ENCODE data around the gene SBSN.

Gene SBSN

DNA sequence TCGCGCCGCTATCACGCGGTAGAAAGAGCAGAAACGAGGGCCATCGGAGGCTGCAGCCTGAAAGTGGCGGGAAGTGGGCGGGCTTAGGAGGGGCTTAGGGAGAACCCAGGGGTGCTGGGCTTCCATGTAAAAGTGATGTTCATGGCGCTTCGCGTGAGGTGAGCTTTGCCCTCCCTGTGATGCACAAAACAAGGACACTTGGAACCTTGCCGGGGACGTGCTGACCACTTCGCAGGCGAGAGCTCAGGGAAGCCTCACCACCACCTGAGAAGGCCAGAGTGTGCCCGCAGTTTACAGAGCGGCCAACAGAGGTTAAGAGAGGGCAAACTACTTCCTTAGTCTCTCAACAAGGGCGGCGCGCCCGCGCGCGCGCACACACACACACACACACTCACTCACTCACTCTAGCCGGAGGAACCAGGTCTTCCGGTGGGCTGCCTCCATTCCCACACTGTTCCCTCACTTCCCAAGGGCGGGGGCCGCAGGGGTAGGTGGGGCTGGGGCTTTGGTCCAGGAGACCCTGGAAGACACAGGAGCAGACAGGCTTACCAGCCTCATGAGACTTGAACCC lies 5.8 kb upstream of the SBSN start:
- no peak for DNase-seq (ENCODE audit: low spot score)

DNA sequence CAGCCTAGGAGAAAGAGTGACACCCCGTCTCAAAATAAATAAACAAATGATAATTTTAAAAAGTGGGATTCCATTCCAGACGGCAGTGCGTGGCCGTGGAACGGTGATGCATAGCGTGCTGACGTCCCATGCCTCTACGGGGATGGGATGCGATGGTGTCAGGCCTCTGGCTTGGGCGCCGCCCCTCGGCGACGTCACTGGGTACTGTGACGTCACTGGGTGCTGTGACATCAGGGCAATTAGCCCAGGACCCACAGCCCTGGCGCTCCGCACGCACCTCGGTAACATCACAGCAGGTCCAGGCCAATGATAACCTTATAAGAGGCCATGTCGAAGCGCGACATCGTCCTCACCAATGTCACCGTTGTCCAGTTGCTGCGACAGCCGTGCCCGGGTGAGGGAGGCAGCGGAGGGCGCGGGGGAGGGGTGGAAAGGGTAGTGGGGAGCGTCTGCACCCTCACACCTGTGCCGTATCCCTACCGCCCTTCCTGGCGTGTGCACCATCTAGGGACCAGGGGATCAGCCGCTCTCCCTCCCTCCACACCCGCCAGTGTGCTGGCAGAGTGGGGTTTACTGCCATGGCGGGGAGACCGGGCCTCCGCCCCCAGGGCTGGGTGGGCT lies 5.2 kb upstream of the SBSN start, which contains the start of gene GAPDHS:
GAPDHS (plus strand) TSS at position 256 of the 621 bp plus-strand sequence; CDS start at position 328, 72 bp downstream.
- no peak for DNase-seq (ENCODE audit: low spot score)

DNA sequence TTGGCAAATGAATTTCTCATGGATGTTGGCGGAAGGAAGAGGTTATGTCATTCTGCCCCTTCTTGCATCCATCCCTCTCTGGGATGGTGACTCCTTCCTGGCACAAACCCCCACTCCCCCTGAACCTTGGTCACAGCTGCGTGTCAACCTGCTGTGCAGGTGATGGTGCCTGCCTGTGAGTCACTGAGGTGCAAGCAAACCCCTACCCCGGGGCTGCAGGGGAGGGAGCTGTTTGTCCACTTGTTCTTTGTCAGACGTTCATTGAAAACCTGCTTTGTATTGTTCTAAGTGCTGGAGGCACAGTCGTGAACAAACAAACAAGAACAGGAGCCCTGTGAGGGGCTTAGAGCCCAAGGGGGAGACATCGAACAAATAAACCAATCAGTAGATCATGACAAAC lies 3.2 kb upstream of the SBSN start:
- DNase-seq (ENCODE audit: low spot score), result no peak

DNA sequence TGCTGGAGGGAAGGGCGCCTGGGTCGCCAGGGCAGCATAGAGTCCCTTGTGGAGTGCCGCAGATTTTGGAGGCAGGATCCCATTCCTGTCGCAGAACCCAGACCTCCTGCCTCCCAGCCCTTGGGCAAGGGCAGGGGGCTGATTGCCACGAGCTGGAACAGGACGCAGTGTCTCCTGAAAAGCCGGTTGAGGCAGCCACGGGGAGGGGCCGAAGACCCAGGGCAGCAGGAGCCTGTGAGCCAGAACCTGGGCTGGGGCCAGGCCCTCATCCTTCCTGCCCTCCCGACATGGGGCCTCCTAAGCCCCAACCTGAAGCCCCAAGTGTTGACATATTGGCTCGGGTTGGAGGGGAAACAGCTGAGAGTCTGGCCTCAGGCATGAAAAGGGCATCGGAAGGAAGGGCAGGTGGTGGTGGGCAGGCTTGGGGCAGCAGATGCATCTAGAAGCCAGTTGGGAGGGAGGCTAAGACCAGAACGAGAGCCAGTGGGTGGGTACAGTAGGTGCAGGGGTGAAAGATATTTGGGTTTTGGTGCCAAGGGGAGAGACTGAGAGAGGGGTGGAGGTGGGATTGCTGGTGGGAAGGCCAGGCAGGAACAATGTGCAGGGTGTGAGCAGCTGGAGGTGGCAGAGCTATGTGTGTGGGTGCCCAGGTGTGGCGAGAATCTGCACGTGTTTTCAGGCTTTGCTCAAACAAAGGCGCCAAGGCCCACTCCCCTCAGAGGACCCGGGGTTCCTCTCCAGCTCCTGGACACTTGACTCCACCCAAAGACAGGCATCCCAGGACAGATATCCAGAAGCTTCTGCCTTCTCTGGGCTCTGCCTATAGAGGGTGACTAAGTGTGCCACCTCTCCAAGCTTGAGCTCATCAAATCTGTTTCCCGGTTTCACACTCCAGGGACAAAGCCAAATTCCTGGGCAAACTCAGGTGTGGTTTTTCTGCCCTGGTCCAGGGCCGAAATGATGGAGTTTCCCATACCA lies 1.4 kb upstream of the SBSN start:
- DNase-seq (ENCODE audit: low spot score), result no peak

DNA sequence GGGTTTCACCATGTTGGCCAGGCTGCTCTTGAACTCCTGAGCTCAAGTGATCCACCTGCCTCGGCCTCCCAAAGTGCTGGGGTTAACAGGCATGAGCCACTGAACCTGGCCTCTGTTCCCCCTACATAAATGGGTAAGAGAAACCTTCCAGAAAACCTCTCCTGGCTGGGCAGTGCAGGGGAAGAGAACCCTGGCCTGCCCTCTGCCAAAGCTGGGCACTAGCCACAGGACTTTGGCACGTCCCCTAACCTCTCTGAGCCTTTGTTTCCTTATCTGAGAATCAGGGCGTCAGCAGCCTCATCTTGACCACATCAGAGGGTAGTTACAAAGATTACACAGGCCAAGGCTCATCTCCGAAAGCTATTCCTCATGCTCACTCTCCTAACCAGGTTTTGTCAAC lies 2.2 kb downstream of the SBSN start:
- DNase-seq (ENCODE audit: low spot score), result no peak

DNA sequence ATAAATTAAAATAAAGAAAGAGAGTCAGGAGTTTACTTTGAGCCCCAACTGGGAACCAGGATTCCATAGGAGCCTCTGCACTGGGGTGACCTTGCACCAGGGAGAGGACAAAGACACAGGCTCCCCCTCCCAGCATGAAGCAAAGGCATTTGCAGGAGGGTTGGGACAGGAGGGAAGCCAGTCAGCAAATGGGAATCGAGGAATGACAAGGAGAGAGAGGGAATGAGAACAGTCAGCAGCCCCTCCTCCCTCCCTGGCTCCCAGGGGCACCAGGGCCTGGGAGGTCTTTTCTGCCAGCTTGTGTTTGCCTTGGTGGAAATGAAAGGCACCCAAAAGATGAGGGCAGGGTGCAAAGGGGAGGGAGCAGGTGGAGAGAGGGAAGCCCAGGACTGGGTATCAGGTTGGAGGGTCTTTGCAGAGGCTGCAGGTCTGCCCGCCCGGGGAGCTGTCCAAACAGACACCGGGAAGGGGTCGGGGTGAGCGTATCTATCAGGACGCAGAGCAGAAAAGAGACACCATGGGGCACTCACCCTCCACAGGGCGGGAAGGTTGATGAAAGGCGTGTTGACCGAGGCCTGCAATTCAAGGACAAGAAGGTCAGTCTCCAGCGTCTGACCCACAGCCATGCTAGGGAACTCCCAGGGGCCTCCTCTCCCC lies 3.8 kb downstream of the SBSN start:
- DNase-seq (ENCODE audit: low spot score), result no peak

DNA sequence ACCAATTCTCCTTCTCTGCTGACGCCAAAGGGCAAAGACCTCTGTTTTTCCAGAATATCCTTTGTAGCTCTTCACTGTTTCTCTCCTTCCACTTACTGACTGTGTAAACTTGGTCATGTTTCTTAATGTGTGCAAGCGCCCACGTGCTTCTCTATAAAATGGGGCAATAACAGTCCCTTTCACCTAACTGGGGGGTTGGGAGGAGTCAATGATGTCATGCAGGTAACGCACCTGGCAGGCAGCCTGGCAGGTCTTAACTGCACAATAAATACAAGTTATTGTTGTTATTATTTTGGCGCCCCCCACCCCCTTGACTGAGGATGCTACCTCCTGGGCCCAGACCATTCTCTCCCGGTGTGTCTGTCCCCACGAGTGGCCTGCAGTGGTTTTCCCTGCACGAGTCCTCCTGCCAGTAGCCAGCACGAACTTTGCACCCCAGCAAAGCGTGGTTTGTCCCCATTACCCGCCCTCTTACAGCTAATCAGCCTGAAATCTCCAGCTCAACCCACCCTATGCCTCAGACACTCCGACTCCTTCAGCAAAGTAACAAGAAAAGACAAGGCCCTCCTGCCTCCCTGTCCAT lies 5.3 kb downstream of the SBSN start:
- DNase-seq (ENCODE audit: low spot score), result no peak

DNA sequence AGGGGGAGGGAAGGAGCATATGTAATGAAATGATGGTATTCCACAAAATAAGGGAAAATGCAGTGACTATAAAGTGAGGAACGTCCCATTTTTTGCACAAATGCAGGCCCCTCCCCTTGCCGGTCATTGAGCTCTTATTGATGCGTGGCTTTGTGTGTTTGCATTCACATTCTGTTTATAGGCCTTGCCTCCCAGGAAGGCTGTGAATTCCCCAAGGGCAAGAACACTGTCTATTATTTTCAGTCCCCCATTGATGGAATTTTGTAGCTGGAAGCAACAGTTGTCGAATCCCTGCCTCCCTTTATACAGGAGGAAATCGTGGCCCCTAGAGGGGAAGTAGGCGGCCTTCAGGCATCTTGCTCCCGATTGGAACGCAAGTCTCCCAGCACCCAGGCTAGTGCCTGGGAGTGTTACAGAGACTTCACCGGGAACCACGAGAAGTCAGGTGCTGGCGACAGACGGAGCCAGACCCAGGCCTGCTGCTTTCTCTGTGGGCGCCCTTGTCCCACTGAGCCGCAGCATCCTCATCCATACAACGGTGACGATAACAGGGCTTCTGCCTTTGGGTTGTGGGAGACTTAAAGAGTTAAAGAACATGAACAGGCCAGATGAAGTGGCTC lies 6.9 kb downstream of the SBSN start:
- DNase-seq (ENCODE audit: low spot score), result no peak

DNA sequence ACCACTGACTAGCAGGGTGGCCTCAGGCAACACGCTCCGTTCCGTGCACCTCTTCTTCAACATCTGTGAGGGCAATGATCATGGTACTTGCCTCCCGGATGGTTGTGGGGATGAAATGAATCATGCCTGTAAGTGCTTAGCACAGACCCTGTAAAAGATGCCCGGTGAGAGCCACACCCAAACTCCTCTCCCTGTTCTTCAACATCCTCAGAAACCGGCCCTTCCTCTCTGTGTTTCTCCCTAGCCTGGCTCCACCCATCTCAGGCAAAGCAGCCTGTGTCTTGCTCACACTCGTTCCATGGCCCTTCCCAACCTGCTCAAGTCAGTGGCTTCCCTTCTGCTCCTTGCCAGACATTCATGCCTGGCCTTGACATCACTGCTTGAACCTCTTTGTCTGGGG lies 8.8 kb downstream of the SBSN start:
- no peak for DNase-seq (ENCODE audit: low spot score)

DNA sequence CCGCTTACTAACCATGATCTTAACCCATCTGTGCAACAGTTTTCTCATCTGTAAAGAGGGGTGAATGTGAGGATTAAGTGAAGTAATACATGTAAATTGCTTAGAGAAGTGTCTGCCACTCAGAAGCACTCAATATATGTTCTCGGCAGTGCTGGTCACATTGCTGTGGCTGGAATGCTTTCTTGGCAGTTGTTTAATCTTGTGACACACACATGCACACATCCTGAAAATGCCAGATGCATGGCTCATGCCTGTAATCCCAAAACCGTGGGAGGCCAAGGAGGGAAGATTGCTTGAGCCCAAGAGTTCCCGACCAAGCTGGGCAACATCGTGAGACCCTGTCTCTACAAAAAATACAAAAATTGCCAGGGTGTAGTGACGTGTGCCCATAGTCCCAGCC lies 9.8 kb downstream of the SBSN start:
- DNase-seq (ENCODE audit: low spot score), result no peak

DNA sequence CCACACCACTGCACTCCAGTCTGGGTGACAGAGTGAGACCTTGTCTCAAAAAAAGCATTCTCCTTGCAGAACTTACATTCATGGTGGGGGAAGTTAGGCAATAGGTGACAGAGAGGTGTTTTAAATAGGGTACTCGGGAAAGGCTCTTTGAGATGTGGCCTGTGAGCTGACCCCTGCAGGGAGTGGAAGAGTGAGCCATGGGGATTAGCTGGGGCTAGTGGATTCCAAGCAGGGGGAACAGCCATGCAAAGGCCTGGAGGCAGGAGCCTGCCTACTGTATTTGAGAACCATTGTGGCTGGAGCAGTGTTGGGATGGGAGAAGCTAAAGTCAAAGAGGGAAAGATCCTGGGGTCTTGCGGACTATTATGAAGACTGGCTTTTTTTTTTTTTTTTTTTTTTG lies 10.8 kb downstream of the SBSN start:
- DNase-seq (ENCODE audit: low spot score), result no peak

DNA sequence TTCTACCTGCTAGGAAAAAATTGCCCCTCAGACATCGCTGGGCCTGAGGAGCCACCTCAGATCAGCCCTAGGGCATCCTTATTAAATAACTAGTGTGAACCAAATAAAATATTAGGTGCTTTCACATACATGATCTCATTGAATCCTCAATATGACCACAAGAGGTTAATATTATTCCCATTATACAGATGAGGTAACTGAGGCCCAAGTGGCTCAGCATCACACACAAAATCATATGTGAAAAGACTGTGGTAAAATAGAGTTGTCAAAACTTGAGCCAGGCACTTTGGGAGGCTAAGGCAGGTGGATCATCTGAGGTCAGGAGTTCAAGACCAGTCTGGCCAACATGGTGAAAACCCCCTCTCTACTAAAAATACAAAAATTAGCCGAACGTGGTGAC lies 11.8 kb downstream of the SBSN start:
- DNase-seq (ENCODE audit: low spot score), result no peak

DNA sequence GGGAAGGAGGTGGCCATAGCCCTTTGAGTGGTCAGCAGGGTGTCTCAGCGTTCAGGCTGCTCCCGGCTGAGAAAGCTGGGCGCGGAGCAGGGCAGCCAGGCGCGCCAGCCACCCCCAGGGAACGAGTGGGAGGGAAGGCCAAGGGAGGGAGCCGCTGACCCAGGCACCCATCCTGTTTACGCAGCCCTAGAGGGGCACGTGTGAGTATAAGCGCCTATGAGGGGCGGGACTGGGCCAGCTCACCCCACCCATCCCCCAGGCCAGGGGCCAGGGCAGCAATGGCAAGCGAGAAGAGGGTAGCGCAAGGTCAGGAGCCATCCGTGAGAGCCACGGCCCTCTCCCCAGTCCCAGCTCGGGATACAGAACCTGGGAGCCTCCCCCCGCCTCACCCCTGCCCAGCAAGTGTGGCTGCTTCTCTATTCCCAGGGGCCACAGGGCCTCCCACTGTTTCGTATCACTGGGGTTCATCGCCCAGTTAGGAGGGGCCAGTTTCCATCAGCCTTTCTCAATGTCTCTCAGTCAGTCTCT lies 13.8 kb downstream of the SBSN start:
- no peak for DNase-seq (ENCODE audit: low spot score)

DNA sequence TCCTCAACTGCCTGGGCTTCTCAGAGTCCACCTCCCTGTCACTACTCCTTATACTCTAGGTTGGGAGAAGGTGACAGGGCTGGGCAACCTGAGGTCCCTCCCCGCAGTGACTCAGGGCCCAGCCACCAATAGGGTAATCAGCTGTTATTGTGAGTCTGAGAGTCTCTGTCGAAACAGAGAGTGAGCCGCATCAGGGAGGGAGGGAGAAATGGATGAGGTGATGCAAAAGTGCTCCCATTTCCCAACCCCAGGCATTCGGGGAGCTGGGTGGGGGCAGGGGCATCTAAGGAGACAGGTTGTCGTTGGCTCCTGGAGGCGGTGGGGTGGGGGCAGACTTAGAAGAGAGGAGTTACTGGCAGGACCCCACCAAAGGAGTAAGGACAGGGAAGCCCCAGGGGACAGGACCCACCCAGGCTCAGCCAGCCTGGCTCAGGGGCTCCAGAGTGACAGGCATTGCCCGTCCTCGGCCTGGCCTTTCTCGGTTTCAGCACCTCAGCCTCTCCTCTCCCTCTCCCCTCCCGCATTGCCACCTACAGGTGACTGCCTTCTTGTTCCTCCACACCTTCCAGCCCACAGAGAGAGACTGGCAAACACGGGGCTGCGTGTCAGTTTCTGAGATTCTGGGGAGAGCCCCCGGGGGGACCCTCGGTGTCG lies 14.4 kb downstream of the SBSN start, which contains the start of gene DMKN:
DMKN (minus strand) TSS at position 22 of the 654 bp plus-strand sequence. CDS start 174 bp downstream, outside the sequence.
- no peak for DNase-seq (ENCODE audit: low spot score)

DNA sequence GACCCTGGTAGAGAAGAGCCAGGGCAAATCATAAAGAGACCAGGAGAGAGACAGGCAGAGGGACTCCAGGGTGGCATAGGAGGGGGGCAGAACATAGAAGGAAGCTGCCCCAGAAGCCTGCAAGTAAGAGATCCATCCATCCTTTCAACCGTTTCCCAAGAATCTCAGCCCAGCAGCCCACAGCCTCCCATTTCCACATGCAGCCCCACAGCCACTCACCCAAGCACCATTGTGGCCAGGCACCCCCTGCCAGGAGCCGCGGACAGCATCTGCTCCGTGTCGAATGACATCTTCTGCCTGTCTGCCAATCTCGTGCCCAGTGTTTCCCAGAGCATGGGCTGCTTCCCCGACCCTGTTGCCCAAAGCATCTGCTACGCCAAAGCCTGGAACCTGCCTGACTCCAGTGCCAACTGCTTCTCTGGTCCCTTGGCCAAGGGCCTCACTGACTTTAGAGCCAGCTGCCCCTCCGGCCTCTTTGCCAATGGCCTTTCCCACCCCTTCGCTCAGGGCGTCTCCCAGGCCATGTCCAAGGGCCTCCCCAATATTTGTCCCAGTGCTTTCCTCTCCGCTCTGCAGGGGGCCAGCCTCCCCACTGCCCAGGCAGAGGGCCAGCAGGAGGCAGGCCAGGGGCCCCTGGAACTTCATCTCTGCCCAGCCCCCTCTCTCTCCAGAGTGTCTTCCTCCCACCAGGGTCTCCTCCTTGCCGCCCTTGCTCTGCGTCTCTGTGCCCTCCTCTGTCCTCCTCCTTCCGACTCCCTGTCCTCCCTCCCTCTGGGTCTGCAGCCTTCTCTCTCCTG lies 15.1 kb downstream of the SBSN start:
- no peak for DNase-seq (ENCODE audit: low spot score)

DNA sequence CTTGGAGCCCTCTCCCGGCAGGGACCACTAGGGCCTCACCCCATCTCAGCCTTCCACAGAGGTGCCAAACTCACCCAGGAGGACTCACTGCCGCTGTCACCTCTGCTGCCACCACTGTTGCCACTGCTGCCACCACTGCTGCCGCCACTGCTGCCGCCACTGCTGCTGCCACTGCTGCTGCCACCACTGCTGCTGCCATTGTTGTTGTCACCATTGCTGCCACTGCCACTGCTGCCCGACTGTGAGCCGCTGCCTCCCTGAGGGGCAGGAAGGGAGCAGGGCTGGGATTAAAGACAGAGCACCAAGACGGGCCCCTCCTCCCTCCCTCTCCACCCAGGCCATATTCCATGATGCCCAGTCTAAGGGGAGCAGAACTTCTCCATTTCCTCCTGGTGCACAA lies 16.8 kb downstream of the SBSN start:
- no peak for DNase-seq (ENCODE audit: low spot score)

DNA sequence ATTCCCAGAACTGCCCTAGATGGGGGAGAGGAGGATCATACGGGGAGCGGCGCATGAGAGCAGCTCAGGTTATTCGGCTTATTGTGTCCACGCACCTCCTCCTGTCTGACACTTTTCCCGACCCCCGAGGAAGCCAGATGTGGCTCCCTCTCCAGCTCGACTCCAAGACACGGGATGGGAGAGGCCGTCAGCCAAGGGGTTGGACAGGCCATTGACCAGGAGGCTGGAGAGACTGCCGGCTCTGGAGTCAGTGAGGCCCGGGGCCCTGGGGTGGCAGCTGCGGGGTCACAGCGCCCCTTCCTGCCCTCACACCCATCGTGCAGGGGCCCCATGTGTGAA lies 17.5 kb downstream of the SBSN start:
- no peak for DNase-seq (ENCODE audit: low spot score)

DNA sequence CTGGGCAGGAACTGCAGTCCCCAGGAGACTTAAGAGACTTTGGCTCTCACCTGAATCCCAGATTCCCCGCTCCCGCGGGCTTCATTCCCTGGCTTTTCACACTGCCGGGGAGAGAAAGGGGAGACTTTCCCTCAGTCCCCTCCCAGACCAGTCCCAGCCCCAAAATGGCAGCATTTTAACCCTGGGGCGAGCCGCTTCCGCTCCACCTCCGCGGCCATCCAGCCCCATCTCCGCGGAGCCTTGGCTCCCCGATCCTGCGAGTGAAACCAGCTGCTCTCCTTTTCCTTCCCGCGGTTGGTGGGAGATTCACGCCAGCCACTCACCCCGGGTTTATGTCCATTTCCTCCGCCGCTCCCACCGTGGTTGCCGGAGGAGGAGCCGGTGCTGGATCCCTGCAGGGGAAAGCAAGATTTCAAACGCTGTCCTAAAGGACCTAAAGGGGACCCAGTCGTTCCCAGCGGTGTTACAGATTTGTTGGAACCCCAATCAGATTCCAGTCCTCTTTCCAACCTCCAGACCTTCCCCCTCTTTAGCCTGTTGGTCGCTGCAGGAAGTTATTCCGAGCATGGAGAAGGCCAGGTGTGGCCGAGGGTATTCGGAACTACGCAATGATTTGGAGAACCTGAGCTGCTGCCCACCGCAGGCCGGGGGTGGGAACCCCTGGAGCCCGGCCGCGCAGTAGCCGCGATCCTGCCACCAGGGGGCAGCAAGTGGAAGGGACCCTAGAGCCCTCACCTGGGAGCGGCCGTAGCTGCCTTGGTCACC lies 18.1 kb downstream of the SBSN start:
- DNase-seq (ENCODE audit: low spot score), result peak; percentile 65

DNA sequence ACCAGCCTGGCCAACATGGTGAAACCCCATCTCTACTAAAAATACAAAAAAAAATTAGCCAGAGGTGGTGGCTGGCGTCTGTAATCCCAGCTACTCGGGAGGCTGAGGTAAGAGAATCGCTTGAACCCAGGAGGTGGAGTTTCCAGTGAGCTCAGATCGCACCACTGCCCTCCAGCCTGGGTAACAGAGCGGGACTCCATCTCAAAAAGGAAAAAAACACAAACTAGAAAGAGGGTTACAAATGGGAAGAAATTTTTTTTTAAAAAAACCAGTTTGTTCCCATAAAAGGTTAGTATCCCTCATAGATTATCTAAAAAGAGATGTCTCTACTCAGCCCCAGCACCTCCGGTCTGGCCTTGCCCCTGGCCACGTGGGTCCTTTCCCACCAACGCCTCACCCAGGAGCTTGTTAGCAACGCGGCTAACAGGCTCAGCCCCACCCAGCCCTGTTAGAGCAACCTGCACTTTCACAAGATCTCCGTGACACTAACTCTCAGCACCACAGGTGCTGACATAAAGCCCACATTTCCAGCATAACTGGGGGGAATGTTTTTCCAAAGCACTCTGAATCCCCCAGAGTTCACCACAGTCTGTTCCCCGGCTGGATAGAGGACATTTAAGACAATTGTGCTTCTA lies 19.0 kb downstream of the SBSN start:
- DNase-seq (ENCODE audit: low spot score), result no peak

Data from hematopoietic multipotent progenitor cell treated with erythropoietin and hydrocortisone succinate and interleukin-3 and kit ligand, for 15 days (in vitro differentiated cells).